HepG2 (cell line): ENCODE results near the gene CREBRF. TPM values are rescaled to one million over a fixed set of nuclear protein-coding genes. Genes with fewer than 3 reads are reported as not detected.
A peak's percentile ranks its signal among the peaks of the same experiment; 100 is the strongest.

Source experiments
- ARID3A ChIP-seq: IDR thresholded peaks from 2 replicates; pipeline ENCODE4 v1.6.1; 2012; ENCODE audit warnings: low read depth, low read length, improper control_type of control experiment
- CREM ChIP-seq, 2 experiments: sonication (generic) in 1 of 2; formaldehyde crosslinking in 1 of 2; IDR thresholded peaks; 2 replicates each; pipeline versions ENCODE4 v1.4.0 to v1.6.1; 2016 to 2020; ENCODE audit warnings: antibody characterized with exemption in 1 of 2, mild to moderate bottlenecking in 1 of 2, missing genetic modification reagents in 1 of 2
- ELF3 ChIP-seq: IDR thresholded peaks from 2 replicates; pipeline ENCODE4 v1.6.1; 2016; ENCODE audit warnings: missing genetic modification reagents, missing compliant biosample characterization
- HIVEP1 ChIP-seq: sonication (generic); formaldehyde crosslinking; IDR thresholded peaks from 2 replicates; pipeline ENCODE4 v1.4.0; 2020; ENCODE audit warnings: mild to moderate bottlenecking, missing genetic modification reagents
- MYPOP ChIP-seq: sonication (generic); formaldehyde crosslinking; IDR thresholded peaks from 2 replicates; pipeline ENCODE4 v1.8.1; 2023; ENCODE audit warnings: mild to moderate bottlenecking, moderate library complexity, missing genetic modification reagents
- NFYC ChIP-seq: IDR thresholded peaks from 2 replicates; pipeline ENCODE4 v1.6.1; 2016; ENCODE audit warnings: missing genetic modification reagents, missing compliant biosample characterization
- PBX3 ChIP-seq: sonication (generic); formaldehyde crosslinking; IDR thresholded peaks from 2 replicates; pipeline ENCODE4 v1.8.1; 2023; ENCODE audit warnings: missing genetic modification reagents, inconsistent platforms, borderline replicate concordance
- RNF219 ChIP-seq: sonication (generic); formaldehyde crosslinking; IDR thresholded peaks from 2 replicates; pipeline ENCODE4 v1.5.0; 2020; ENCODE audit warnings: mild to moderate bottlenecking, missing genetic modification reagents
- SMARCC2 ChIP-seq: fragments of 450-650 bp; IDR thresholded peaks from 2 replicates; pipeline ENCODE4 v1.6.1; 2017; ENCODE audit warnings: antibody characterized with exemption, mild to moderate bottlenecking
- STAT6 ChIP-seq: sonication (generic); formaldehyde crosslinking; IDR thresholded peaks from 2 replicates; pipeline ENCODE4 v1.4.0; 2020; ENCODE audit warnings: missing genetic modification reagents, mild to moderate bottlenecking, borderline replicate concordance
- THAP11 ChIP-seq: IDR thresholded peaks from 2 replicates; pipeline ENCODE4 v1.6.1; 2016; ENCODE audit warnings: missing biosample characterization, missing genetic modification reagents
- ZBTB33 ChIP-seq: sonication (generic); formaldehyde crosslinking; IDR thresholded peaks from 2 replicates; pipeline ENCODE4 v1.4.0; 2020; ENCODE audit warnings: missing genetic modification reagents
- ZNF138 ChIP-seq: sonication (generic); formaldehyde crosslinking; IDR thresholded peaks from 2 replicates; pipeline ENCODE4 v1.5.0; 2020; ENCODE audit warnings: mild to moderate bottlenecking, low read depth, missing genetic modification reagents
- ZNF232 ChIP-seq: sonication (generic); formaldehyde crosslinking; IDR thresholded peaks from 2 replicates; pipeline ENCODE4 v1.4.0; 2020; ENCODE audit warnings: missing genetic modification reagents, borderline replicate concordance
- ZNF605 ChIP-seq: sonication (generic); formaldehyde crosslinking; IDR thresholded peaks from 2 replicates; pipeline ENCODE4 v1.8.0; 2022; ENCODE audit warnings: mild to moderate bottlenecking, missing genetic modification reagents
- ZSCAN31 ChIP-seq: sonication (generic); formaldehyde crosslinking; IDR thresholded peaks from 2 replicates; pipeline ENCODE4 v1.5.0; 2020; ENCODE audit warnings: low read depth, mild to moderate bottlenecking, missing genetic modification reagents
- ZSCAN9 ChIP-seq: IDR thresholded peaks from 2 replicates; pipeline ENCODE4 v1.6.1; 2016; ENCODE audit warnings: borderline replicate concordance
- polyA plus RNA-seq, 8 experiments: library from polyadenylated mRNA; depleted of rRNA in 3 of 8; stranded (reverse) in 7 of 8; unstranded in 1 of 8; fragments of >200 nt; fragmentation: Illumina TruSeq in 4 of 8; extraction: Trizol in 4 of 8; gene quantifications; 2 replicates each; pipeline versions ENCODE4 v1.2.1 to v1.2.3, GENCODE V29; 2011 to 2016; ENCODE audit warnings: low read depth in 4 of 8, missing spikeins in 1 of 8, mixed read lengths in 1 of 8; ENCODE audit not compliant: insufficient read depth in 1 of 8
- total RNA-seq, 5 experiments: library from RNA; depleted of rRNA; stranded (reverse); fragments of >200 nt; fragmentation: Illumina TruSeq; extraction: Trizol; gene quantifications; 2 replicates each; pipeline ENCODE4 v1.2.3, GENCODE V29; 2016; ENCODE audit warnings: low read depth in 1 of 5

CREBRF gene
- total and polyA plus RNA-seq, 2 of the 13 experiments (the other 11 are each of a cell fraction or from before 2014, with no cell fraction given), result 4.5 to 10.2 TPM

- TF ChIP-seq PBX3 (CRISPR knock-in tag) (no peak), MYPOP (CRISPR knock-in tag) (no peak), ELF3 (CRISPR knock-in tag) (peak; percentile 38; the same call in 1 of the 2 replicates), ZBTB33 (CRISPR knock-in tag) (peak; percentile 96), ZSCAN9 (CRISPR knock-in tag) (0 out of 2 replicates have a peak, but pooled peaks have one; percentile 32), ZNF138 (CRISPR knock-in tag) (no peak), STAT6 (CRISPR knock-in tag) (no peak), ZNF232 (no peak), ARID3A (no peak), ZSCAN31 (CRISPR knock-in tag) (no peak), THAP11 (CRISPR knock-in tag) (peak; percentile 31; the same call in 1 of the 2 replicates), RNF219 (no peak), HIVEP1 (no peak), CREM (IDR thresholded peaks at IDR 0.05) (no peak), CREM (CRISPR knock-in tag; IDR thresholded peaks at IDR 0.05) (no peak), NFYC (CRISPR knock-in tag) (no peak), ZNF605 (CRISPR knock-in tag) (no peak), SMARCC2 (no peak)
Observed at GRCh38 chr5:173010547-173011464, 45.3 kb upstream of the CREBRF start (continued).
